ENCODE results near the gene MMP11. TPM values are rescaled to one million over a fixed set of nuclear protein-coding genes. Genes with fewer than 3 reads are reported as not detected.
A peak's percentile ranks its signal among the peaks of the same experiment; 100 is the strongest.

Gene MMP11
- total and polyA plus RNA-seq, 8 donors, result 0.50 to 54.2 (median 2.2) TPM; not detected in 2

- H3K27me3 ChIP-seq, result no peaks in the 10 kb centered on the region
- DNase-seq, result peak in 1 of 2 donors; percentile 2
- H3K4me3 ChIP-seq, result peak overlapping the region; percentile 61 to 96 (median 86)
- H3K9me3 ChIP-seq, result no peaks in the 10 kb centered on the region
- H3K36me3 ChIP-seq, result peaks cover 15 to 17% (median 16%) of the 10 kb centered on the region in 4 donors
- peak overlapping the region in 4 of 5 donors; percentile 99 to 100 (median 100) for H3K27ac ChIP-seq
- H3K4me1 ChIP-seq, result peaks cover 32 to 73% (median 65%) of the 10 kb centered on the region in 4 donors
- TF ChIP-seq POLR2A (IDR thresholded peaks at IDR 0.05), result no peak
- TF ChIP-seq POLR2AphosphoS5 (IDR thresholded peaks at IDR 0.05), result no peak
- no peak for TF ChIP-seq CTCF (IDR thresholded peaks at IDR 0.05)
- TF ChIP-seq EP300 (IDR thresholded peaks at IDR 0.05), result no peak
- WGBS, 5 donors, result 39 to 57% (median 44%) methylated on average over 3 of the region's 3 CpGs
- intact Hi-C loops (cut with DNase I; ENCODE audit: low total_unique reads), result no loop called here
These were observed 15.3 kb downstream of the MMP11 start for GRCh38 chr22:23787910-23788309.

- intact Hi-C loops (cut with DNase I; ENCODE audit: low total_unique reads), result no loop called here
- Histone ChIP-seq H3K4me3 (peak overlapping the region in 1 of 4 donors; percentile 13), H3K36me3 (peaks cover 27 to 29% (median 28%) of the 10 kb centered on the region in 4 donors), H3K27me3 (no peaks in the 10 kb centered on the region), H3K9me3 (no peaks in the 10 kb centered on the region), H3K27ac (peak overlapping the region in 1 of 5 donors; percentile 3), H3K4me1 (peaks cover 32 to 64% (median 57%) of the 10 kb centered on the region in 4 donors)
- DNase-seq, result no peak
- TF ChIP-seq POLR2A (IDR thresholded peaks at IDR 0.05) (no peak), CTCF (IDR thresholded peaks at IDR 0.05) (no peak), EP300 (IDR thresholded peaks at IDR 0.05) (no peak), POLR2AphosphoS5 (IDR thresholded peaks at IDR 0.05) (no peak)
- WGBS, 5 donors, result 38 to 59% (median 55%) methylated on average over 4 of the region's 4 CpGs
These were observed 16.5 kb downstream of the MMP11 start for GRCh38 chr22:23789121-23789520.

- no peak for DNase-seq
- no peak for TF ChIP-seq POLR2A (IDR thresholded peaks at IDR 0.05)
- no peak for TF ChIP-seq EP300 (IDR thresholded peaks at IDR 0.05)
- TF ChIP-seq CTCF (IDR thresholded peaks at IDR 0.05), result no peak
- TF ChIP-seq POLR2AphosphoS5 (IDR thresholded peaks at IDR 0.05), result no peak
- Histone ChIP-seq H3K4me3 (no peak overlapping the region), H3K27me3 (no peaks in the 10 kb centered on the region), H3K4me1 (peaks cover 29 to 59% (median 53%) of the 10 kb centered on the region in 4 donors), H3K36me3 (peaks cover 31 to 34% (median 33%) of the 10 kb centered on the region in 4 donors), H3K27ac (peak overlapping the region in 1 of 5 donors; percentile 31), H3K9me3 (no peaks in the 10 kb centered on the region)
- intact Hi-C loops (cut with DNase I; ENCODE audit: low total_unique reads), result no loop called here
- 62 to 79% (median 75%) methylated on average over 4 of the region's 4 CpGs for WGBS, 5 donors
These were observed 17.0 kb downstream of the MMP11 start for GRCh38 chr22:23789638-23790037.

GRCh38 chr22:23790819-23791737 is 18.4 kb downstream of the MMP11 start:
- WGBS, 5 donors, result 64 to 78% (median 74%) methylated on average over 10 to 11 of the region's 11 CpGs
- H3K36me3 ChIP-seq, result peaks cover 45 to 49% (median 47%) of the 10 kb centered on the region in 4 donors
- no peaks in the 10 kb centered on the region for H3K9me3 ChIP-seq
- H3K4me1 ChIP-seq, result peaks cover 27 to 55% (median 51%) of the 10 kb centered on the region in 4 donors
- H3K27me3 ChIP-seq, result no peaks in the 10 kb centered on the region
- DNase-seq, result peak in 1 of 2 donors; percentile 77
- intact Hi-C loops (cut with DNase I; ENCODE audit: low total_unique reads), result no loop called here
- TF ChIP-seq POLR2A (IDR thresholded peaks at IDR 0.05), result no peak
- TF ChIP-seq EP300 (IDR thresholded peaks at IDR 0.05), result no peak
- TF ChIP-seq POLR2AphosphoS5 (IDR thresholded peaks at IDR 0.05), result no peak
- no peak for TF ChIP-seq CTCF (IDR thresholded peaks at IDR 0.05)
- no peak overlapping the region for H3K4me3 ChIP-seq
- peak overlapping the region in 1 of 5 donors; percentile 31 for H3K27ac ChIP-seq
